HG02588 (cell line): ENCODE results near the gene KCNQ1.

ENCODE experiments used
- ATAC-seq: cut with Tn5 transposase; IDR thresholded peaks from one replicate; pipeline ENCODE4 v1.9.1; 2021; ENCODE audit warnings: mild to moderate bottlenecking, moderate library complexity; ENCODE audit not compliant: unreplicated experiment

The KCNQ1 gene

GRCh38 chr11:2725368-2726300 lies 280.8 kb downstream of the KCNQ1 start:
- no peak for ATAC-seq

- ATAC-seq: no peak
Measured at GRCh38 chr11:2726964-2727363, 282.2 kb downstream of the KCNQ1 start.

GRCh38 chr11:2728128-2728662 lies 283.4 kb downstream of the KCNQ1 start:
- ATAC-seq: no peak

- ATAC-seq: no peak
Measured at GRCh38 chr11:2728663-2729332, 284.0 kb downstream of the KCNQ1 start.

DNA sequence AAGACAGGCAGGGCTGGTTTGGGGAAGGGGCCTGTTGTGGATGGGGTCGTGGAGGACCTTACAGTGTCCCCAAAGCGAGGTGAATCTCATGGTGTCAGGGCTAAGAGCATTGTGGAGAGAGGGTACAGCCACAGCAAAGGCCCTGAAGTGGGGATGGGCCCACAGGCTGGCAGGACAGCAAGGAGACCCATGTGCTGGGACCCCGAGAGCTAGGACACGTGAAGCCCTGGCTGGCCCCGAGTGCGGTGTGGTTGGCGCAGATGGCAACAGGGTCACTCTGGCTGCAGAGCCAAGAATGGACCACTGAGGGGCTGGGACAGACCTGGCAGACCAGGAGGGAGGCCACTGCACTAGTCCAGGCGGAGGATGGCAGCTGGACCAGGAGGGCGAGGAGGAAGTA lies 285.0 kb downstream of the KCNQ1 start:
- ATAC-seq: no peak

DNA sequence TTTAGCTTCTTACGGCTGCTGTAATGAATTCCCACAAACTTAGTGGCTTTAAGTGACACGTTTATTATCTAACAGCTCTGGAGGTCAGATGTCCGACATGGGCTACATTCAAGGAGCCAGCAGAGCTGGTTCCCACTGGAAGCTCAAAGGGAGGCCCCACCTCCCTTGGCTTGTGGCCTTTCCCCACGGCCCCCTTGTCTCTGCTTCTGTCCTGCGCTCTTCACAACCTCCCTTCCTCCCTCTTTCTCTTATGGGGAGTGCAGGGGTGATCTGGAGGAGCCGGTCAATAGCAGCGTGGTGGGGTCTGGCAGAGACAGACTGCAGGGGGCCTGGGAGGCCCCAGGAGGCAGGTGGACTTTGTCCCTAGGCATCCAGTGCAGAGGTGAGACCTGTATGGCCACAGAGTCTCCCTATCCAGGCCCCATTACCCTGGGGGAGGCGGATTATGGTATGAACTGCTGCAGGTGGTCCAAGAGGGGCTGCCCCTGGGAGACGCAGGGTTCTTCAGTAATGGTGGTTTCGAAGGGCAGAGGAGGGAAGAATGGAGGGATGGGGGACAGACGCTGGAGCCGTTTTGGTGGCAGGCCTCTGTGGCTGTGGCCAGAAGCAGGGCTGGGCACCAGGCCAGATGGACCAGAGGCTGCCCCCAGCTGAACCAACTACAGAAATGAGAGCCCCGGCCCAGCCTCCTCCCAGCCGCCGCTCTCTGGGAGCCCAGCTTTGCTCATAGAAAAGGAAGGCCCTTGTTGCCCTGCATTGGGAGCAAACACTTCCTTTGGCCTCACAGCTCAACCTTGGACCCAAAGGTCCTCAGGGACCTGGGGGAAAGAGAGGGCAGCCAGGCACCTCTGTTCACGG lies 285.7 kb downstream of the KCNQ1 start:
- no peak for ATAC-seq

DNA sequence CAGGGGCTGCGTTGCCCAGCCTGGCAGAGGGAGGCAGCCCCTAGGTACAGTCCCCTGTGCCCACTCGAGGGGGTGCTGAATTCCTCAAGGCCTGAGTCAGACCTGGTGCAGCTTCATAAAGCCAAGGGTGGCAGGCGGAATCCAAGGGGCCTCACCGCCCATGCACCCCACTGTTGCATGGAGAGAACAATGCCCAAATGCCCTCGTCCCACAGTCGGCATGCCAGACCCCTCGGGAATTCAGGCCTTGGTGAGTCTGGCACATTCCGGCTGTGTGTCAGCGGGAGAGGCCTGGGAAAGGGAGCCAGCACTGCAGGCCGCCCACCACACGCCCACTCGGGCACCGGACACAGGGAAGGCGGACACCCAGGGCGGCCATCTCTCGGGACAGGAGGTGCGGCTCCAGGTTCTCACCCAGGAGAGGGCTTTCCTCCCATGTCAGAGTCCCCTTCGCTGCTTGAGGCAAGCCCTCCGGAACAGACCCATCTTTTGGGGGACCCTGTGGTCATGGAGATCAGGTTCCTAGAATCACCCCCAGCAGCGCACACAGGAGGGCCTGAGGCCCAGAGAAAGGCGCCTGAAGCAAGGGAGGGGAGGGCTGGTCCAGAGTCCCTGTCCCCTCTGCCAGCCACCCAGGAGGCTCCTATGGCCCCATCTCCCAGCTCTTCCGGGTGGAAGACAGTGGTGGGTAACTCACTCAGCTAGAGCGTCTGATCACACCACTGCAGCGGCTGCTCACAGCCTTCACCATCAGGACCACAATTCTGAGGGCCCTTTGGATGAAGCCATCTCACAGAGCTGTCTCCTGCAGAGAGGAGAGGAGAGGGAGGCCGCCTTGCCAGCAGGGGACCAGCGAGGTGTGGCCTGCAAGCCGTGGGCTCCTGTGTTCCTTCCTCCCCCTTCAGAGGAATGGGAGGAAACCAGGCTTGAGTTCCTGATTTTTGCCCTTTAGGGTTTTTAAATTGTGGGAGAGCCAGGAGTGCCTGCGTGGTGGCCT lies 286.6 kb downstream of the KCNQ1 start:
- no peak for ATAC-seq

DNA sequence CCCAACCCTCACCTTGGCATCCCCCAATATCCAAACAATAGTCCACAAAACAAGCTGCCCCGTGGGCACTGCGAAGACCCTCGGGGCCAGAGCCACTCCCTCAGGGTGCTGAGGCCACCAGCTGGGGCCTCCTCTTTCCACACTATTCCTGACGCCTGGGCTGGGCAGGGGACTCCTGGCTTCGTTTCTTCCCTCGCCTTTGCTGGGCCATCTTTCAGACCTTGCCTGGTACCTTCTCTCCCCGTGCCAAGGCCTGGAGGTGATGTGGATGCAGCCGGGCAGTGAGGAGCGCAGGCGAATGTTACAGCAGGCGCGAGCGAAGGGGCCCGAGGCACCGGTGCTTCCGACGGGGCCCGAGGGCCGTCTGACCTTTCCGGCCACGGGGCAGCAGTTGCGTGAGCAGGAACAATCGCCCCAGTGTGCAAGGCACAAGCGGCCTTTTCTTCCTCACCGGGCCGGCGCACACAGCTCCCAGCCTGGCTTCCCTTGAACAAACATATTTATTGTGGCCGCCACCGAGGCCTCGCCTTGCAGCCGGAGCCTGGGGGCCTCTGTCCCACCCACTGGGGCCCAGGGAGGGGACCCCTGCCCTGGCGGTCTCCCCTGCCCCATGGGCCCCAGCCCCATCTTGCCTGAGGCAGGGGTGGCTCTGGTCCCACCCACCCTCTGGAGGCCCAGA lies 287.6 kb downstream of the KCNQ1 start:
- no peak for ATAC-seq

- ATAC-seq: no peak
Measured at GRCh38 chr11:2732940-2733628, 288.3 kb downstream of the KCNQ1 start.

DNA sequence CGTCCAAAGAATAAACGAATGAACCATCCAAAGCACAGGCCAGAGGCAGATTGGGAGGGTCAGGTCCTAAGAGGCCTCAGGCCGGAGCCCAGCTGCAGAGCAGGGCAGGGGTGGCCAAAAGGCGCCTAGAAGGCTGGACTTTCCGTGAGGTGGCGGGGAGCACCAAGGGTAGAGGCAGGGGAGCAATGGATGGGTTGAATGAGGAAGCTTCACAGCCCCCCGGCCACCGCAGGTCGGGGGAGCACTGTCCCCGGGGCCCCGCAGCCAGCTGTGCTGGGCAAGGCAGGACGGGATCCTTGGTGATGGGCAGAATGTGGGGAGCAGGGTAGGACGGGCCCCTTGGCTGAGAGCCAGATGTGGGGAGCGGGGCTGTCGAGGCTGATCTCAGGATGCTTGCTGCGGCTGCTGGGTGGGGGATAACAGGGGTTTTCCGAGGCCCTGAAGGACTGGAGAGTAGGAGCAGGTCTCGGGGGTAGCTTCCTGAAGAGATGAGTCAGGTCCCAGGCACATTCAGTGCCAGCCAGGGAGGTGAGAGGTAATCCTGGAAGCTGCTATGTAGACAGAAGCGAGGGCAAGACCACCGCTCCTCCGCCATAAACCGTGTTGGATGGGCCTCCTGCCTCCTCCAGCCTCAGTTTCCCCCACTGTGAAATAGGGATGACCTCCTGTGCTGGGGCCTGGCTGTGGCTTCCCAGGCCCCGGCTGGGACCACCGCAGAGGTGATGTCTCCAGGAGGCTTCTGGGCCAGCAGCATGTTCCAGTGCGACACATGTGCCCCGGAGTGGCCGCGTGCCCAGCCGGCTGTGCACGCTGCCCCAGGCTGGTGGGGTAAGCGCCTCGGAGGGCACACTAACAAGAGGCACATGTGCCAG lies 289.6 kb downstream of the KCNQ1 start:
- ATAC-seq: no peak

- ATAC-seq: no peak
Measured at GRCh38 chr11:2735053-2735589, 290.3 kb downstream of the KCNQ1 start.

DNA sequence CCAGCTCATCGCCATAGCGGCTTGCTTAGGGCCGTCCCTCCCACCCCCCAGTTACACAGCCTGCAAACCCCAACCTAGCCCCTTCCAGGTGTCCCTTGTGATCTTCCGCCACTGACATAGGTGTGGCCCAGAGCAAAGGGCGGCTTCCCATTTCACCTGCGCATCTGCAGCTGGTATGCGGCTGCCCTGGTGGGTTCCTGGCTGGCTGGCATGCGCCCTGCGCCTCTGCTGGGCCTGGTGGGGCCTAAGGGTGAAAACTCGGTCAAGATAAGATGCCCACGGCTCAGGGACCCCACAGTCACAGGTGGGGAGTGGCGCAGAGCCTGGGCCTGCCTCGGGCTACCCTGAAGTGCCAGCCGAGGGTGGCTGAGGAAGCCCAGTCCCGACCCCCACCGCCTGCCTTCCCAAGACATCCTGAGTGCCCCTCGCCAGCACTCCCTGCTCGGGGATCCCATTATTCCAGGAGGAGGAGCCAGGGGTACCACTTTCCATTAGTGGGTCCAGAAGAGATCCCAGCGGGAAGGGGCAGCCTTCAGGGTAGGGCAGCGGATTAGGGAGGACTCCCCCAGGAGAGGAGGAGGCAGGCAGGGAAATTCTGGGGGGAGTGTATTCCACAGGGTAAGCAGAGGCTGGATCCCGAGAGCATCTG lies 291.9 kb downstream of the KCNQ1 start:
- ATAC-seq: no peak

GRCh38 chr11:2737226-2737590 lies 292.4 kb downstream of the KCNQ1 start:
- ATAC-seq: no peak

DNA sequence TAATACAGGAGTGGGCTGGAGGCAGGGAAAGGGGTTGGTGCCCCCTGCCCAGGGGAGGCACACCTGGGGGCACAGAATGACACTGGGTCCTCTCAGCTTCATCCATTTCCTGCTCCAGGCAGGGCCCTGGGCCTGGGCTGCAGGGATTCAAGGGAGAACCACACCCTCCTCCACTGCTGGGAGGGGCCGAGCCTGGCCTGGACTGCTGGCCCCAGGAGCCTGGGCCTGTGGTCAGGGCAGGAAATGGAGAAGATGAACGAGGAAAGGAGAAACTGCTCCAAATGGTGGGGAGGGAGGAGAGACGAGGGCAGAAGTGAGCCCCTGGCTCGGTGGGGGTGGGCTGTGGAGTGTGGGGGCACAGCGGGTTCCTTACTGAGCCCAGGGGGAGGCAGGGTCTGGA lies 293.1 kb downstream of the KCNQ1 start:
- no peak for ATAC-seq

- ATAC-seq: no peak
Measured at GRCh38 chr11:2738551-2739431, 294.0 kb downstream of the KCNQ1 start.
